Astrocyte of the spinal cord (primary cell): ENCODE data around the gene C1orf116.

ENCODE experiments used
- DNase-seq: peaks from one replicate; pipeline ENCODE4 v3.0.0; 2011; ENCODE audit warnings: low read depth, low spot score
- H3K4me3 ChIP-seq: 2 replicates; pipeline ENCODE4 v1.5.1; 2011; ENCODE audit warnings: low read depth, mild to moderate bottlenecking, low read length, moderate library complexity
- CTCF ChIP-seq: IDR thresholded peaks from 2 replicates; pipeline ENCODE4 v1.5.1; 2012; ENCODE audit warnings: low read depth, mild to moderate bottlenecking, low read length, inconsistent platforms
- in situ Hi-C: cut with HindIII; loops from 2 replicates; pipeline ENCODE4 v1.10.0; 2017; ENCODE audit warnings: low sequenced_read_pairs

C1orf116 gene

GRCh38 chr1:207069858-207070506, 37.4 kb upstream of the C1orf116 start:
- no peak overlapping the region for H3K4me3 ChIP-seq
- TF ChIP-seq CTCF, result no peak
- in situ Hi-C loops, result no loop called here
- DNase-seq, result no peak

- no peak for DNase-seq
- in situ Hi-C loops, result no loop called here
- no peak overlapping the region for H3K4me3 ChIP-seq
- no peak for TF ChIP-seq CTCF
Observed at GRCh38 chr1:207069061-207069460, 36.5 kb upstream of the C1orf116 start.

- TF ChIP-seq CTCF, result no peak
- in situ Hi-C loops, result no loop called here
- DNase-seq, result no peak
- H3K4me3 ChIP-seq, result no peak overlapping the region
Observed at GRCh38 chr1:207067665-207068064, 35.1 kb upstream of the C1orf116 start.

GRCh38 chr1:207067185-207067584, 34.6 kb upstream of the C1orf116 start:
- in situ Hi-C loops, result no loop called here
- TF ChIP-seq CTCF, result no peak
- DNase-seq, result no peak
- H3K4me3 ChIP-seq, result no peak overlapping the region

- in situ Hi-C loops, result no loop called here
- no peak for TF ChIP-seq CTCF
- H3K4me3 ChIP-seq, result no peak overlapping the region
- DNase-seq, result no peak
Observed at GRCh38 chr1:207064561-207064960, 32.0 kb upstream of the C1orf116 start.

GRCh38 chr1:207063014-207063413, 30.5 kb upstream of the C1orf116 start:
- no peak overlapping the region for H3K4me3 ChIP-seq
- DNase-seq, result no peak
- TF ChIP-seq CTCF, result no peak
- in situ Hi-C loops, result no loop called here
